Transverse colon (tissue), 4 donors: ENCODE results near the gene LRRC19.

Experiments used
- EP300 ChIP-seq: sonication (generic); formaldehyde crosslinking; IDR thresholded peaks from one replicate; pipeline ENCODE4 v1.6.1; 2017; ENCODE audit warnings: antibody characterized with exemption, low read depth
- POLR2A ChIP-seq: fragments of 450-650 bp; IDR thresholded peaks from one replicate; pipeline ENCODE4 v1.6.1; 2016; ENCODE audit warnings: antibody characterized with exemption, mild to moderate bottlenecking, moderate library complexity
- POLR2AphosphoS5 ChIP-seq, 3 donors: sonication (generic); formaldehyde crosslinking; IDR thresholded peaks; one replicate each; pipeline ENCODE4 v1.6.1; 2016; ENCODE audit warnings: antibody characterized with exemption in 3 of 3
- TF ChIP-seq, protein P1 (sequence below), 5 experiments: fragments of 200-600 bp in 3 of 5; fragments of 450-650 bp in 2 of 5; sonication (generic) in 3 of 5; IDR thresholded peaks; 1 replicate in 2 of 5; 2 replicates in 3 of 5; pipeline ENCODE4 v1.5.1; 2016 to 2017; ENCODE audit warnings: antibody characterized with exemption in 5 of 5, inconsistent platforms in 3 of 5, mild to moderate bottlenecking in 2 of 5, moderate library complexity in 1 of 5

DNA sequence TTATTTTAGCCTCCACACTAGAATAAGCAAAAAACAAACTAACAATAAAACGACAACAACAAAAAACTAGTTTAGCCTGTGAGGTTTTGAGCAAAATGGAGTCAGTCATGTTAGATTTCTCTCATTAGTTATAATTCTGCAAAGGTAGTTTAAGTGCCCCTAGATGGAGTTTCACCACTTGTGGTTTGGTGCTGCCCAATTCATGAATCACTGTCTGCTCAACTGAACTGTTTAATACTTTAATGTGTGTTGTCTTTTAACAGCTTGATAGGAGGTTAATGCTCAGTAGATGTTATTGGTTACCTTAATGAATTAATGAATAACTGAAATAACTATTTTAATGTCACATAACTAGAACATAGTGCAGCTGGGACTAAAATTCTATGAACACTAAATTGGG lies 55.0 kb downstream of the LRRC19 start:
- no peak for TF ChIP-seq POLR2AphosphoS5 (IDR thresholded peaks at IDR 0.05)
- TF ChIP-seq POLR2A: no peak
- TF ChIP-seq, protein P1, sequence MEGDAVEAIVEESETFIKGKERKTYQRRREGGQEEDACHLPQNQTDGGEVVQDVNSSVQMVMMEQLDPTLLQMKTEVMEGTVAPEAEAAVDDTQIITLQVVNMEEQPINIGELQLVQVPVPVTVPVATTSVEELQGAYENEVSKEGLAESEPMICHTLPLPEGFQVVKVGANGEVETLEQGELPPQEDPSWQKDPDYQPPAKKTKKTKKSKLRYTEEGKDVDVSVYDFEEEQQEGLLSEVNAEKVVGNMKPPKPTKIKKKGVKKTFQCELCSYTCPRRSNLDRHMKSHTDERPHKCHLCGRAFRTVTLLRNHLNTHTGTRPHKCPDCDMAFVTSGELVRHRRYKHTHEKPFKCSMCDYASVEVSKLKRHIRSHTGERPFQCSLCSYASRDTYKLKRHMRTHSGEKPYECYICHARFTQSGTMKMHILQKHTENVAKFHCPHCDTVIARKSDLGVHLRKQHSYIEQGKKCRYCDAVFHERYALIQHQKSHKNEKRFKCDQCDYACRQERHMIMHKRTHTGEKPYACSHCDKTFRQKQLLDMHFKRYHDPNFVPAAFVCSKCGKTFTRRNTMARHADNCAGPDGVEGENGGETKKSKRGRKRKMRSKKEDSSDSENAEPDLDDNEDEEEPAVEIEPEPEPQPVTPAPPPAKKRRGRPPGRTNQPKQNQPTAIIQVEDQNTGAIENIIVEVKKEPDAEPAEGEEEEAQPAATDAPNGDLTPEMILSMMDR (IDR thresholded peaks at IDR 0.05): no peak
- no peak for TF ChIP-seq EP300
